ENCODE results near the gene FAM47E. TPM values are rescaled to one million over a fixed set of nuclear protein-coding genes. Genes with fewer than 3 reads are reported as not detected.

FAM47E gene
- total RNA-seq, 1 donor from 2014 or later = 1.1 TPM

- no peak for DNase-seq (ENCODE audit: low spot score)
- Mint-ChIP-seq H3K36me3 (ENCODE audit: low read depth, unreplicated experiment) (no peaks in the 10 kb centered on the region), H3K27ac (ENCODE audit: unreplicated experiment) (no peak overlapping the region), H3K9me3 (ENCODE audit: unreplicated experiment) (no peaks in the 10 kb centered on the region), H3K4me3 (ENCODE audit: unreplicated experiment) (peak overlapping the region; percentile 26), H3K27me3 (ENCODE audit: unreplicated experiment) (no peaks in the 10 kb centered on the region), H3K4me1 (ENCODE audit: unreplicated experiment) (no peaks in the 10 kb centered on the region)
- TF ChIP-seq CTCF (IDR thresholded peaks at IDR 0.05; ENCODE audit: unreplicated experiment) = no peak
These were observed 63.9 kb downstream of the FAM47E start for GRCh38 chr4:76315267-76315918.

- Mint-ChIP-seq H3K4me3 (ENCODE audit: unreplicated experiment) (no peak overlapping the region), H3K27me3 (ENCODE audit: unreplicated experiment) (no peaks in the 10 kb centered on the region)
- no peak for TF ChIP-seq CTCF (IDR thresholded peaks at IDR 0.05; ENCODE audit: unreplicated experiment)
These were observed 64.6 kb downstream of the FAM47E start for GRCh38 chr4:76316131-76316530.

GRCh38 chr4:76322236-76322635 lies 70.7 kb downstream of the FAM47E start:
- Mint-ChIP-seq H3K27me3 (ENCODE audit: unreplicated experiment) (peaks cover 1% of the 10 kb centered on the region), H3K4me1 (ENCODE audit: unreplicated experiment) (no peaks in the 10 kb centered on the region), H3K27ac (ENCODE audit: unreplicated experiment) (no peak overlapping the region), H3K9me3 (ENCODE audit: unreplicated experiment) (no peaks in the 10 kb centered on the region), H3K4me3 (ENCODE audit: unreplicated experiment) (no peak overlapping the region), H3K36me3 (ENCODE audit: low read depth, unreplicated experiment) (no peaks in the 10 kb centered on the region)
- TF ChIP-seq CTCF (IDR thresholded peaks at IDR 0.05; ENCODE audit: unreplicated experiment) = no peak
- DNase-seq (ENCODE audit: low spot score) = no peak

More at GRCh38 chr4:76316131-76316530, 64.6 kb downstream of the FAM47E start:
- Mint-ChIP-seq H3K27ac (ENCODE audit: unreplicated experiment) (no peak overlapping the region), H3K36me3 (ENCODE audit: low read depth, unreplicated experiment) (no peaks in the 10 kb centered on the region), H3K9me3 (ENCODE audit: unreplicated experiment) (no peaks in the 10 kb centered on the region), H3K4me1 (ENCODE audit: unreplicated experiment) (no peaks in the 10 kb centered on the region)
- DNase-seq (ENCODE audit: low spot score) = no peak

GRCh38 chr4:76325072-76325471 lies 73.6 kb downstream of the FAM47E start:
- Mint-ChIP-seq H3K9me3 (ENCODE audit: unreplicated experiment) (no peaks in the 10 kb centered on the region), H3K36me3 (ENCODE audit: low read depth, unreplicated experiment) (no peaks in the 10 kb centered on the region)

More at GRCh38 chr4:76325072-76325471, 73.6 kb downstream of the FAM47E start:
- DNase-seq (ENCODE audit: low spot score) = no peak
- Mint-ChIP-seq H3K4me3 (ENCODE audit: unreplicated experiment) (no peak overlapping the region), H3K4me1 (ENCODE audit: unreplicated experiment) (no peaks in the 10 kb centered on the region), H3K27ac (ENCODE audit: unreplicated experiment) (no peak overlapping the region), H3K27me3 (ENCODE audit: unreplicated experiment) (peaks cover 1% of the 10 kb centered on the region)
- no peak for TF ChIP-seq CTCF (IDR thresholded peaks at IDR 0.05; ENCODE audit: unreplicated experiment)

All from endothelial cell (in vitro differentiated cells).